Peyer's patch (tissue), 4 donors: ENCODE data around the gene KCTD2. TPM values are rescaled to one million over a fixed set of nuclear protein-coding genes. Genes with fewer than 3 reads are reported as not detected.

Experiments
- DNase-seq, 3 donors: peaks; one replicate each; pipeline ENCODE4 v3.0.0-alpha.2; 2017 to 2019
- H3K27ac ChIP-seq, 4 donors: fragments of 200-600 bp; sonication (generic); one replicate each; pipeline ENCODE4 v1.5.1; 2016 to 2019
- H3K27me3 ChIP-seq, 2 donors: fragments of 200-600 bp; sonication (generic); one replicate each; pipeline ENCODE4 v1.5.1; 2019
- H3K36me3 ChIP-seq, 3 donors: fragments of 200-600 bp; sonication (generic); one replicate each; pipeline ENCODE4 v1.5.1; 2016 to 2019
- H3K4me1 ChIP-seq, 4 donors: fragments of 200-600 bp; sonication (generic); one replicate each; pipeline ENCODE4 v1.5.1; 2016 to 2019
- H3K4me3 ChIP-seq, 4 donors: fragments of 200-600 bp; sonication (generic); 1 replicate in 3 of 4; 2 replicates in 1 of 4; pipeline ENCODE4 v1.5.1; 2016 to 2019; ENCODE audit warnings: mild to moderate bottlenecking in 1 of 4
- H3K9me3 ChIP-seq, 4 donors: fragments of 200-600 bp; sonication (generic); one replicate each; pipeline ENCODE4 v1.5.1; 2016 to 2019; ENCODE audit warnings: mild to moderate bottlenecking in 1 of 4
- POLR2A ChIP-seq, 2 donors: fragments of 450-650 bp; IDR thresholded peaks; one replicate each; pipeline ENCODE4 v1.5.1; 2017; ENCODE audit warnings: antibody characterized with exemption in 2 of 2, mild to moderate bottlenecking in 2 of 2, moderate library complexity in 2 of 2
- total RNA-seq, 4 donors: library from RNA; depleted of rRNA; stranded (reverse); fragments of >200 nt; gene quantifications; one replicate each; pipeline ENCODE4 v1.1.0, GENCODE V29; 2016
- TF ChIP-seq, protein P1 (sequence below), 6 experiments: fragments of 450-650 bp in 4 of 6; fragments of 200-600 bp in 2 of 6; sonication (generic) in 1 of 6; IDR thresholded peaks; one replicate each; pipeline ENCODE4 v1.5.1; 2017 to 2019; ENCODE audit warnings: antibody characterized with exemption in 6 of 6, mild to moderate bottlenecking in 3 of 6, moderate library complexity in 1 of 6

KCTD2 gene
- total RNA-seq, 4 donors from 2014 or later = 14.9 to 23.5 (median 20.4) TPM

GRCh38 chr17:75108193-75108592 is 61.2 kb downstream of the KCTD2 start:
- Histone ChIP-seq H3K4me1 (peaks cover 0 to 19% (median 3%) of the 10 kb centered on the region in 4 donors), H3K27me3 (no peaks in the 10 kb centered on the region), H3K9me3 (no peaks in the 10 kb centered on the region), H3K36me3 (no peaks in the 10 kb centered on the region), H3K4me3 (no peak overlapping the region), H3K27ac (no peak overlapping the region)
- DNase-seq = no peak
- no peak for TF ChIP-seq POLR2A (IDR thresholded peaks at IDR 0.05)
- TF ChIP-seq, protein P1, sequence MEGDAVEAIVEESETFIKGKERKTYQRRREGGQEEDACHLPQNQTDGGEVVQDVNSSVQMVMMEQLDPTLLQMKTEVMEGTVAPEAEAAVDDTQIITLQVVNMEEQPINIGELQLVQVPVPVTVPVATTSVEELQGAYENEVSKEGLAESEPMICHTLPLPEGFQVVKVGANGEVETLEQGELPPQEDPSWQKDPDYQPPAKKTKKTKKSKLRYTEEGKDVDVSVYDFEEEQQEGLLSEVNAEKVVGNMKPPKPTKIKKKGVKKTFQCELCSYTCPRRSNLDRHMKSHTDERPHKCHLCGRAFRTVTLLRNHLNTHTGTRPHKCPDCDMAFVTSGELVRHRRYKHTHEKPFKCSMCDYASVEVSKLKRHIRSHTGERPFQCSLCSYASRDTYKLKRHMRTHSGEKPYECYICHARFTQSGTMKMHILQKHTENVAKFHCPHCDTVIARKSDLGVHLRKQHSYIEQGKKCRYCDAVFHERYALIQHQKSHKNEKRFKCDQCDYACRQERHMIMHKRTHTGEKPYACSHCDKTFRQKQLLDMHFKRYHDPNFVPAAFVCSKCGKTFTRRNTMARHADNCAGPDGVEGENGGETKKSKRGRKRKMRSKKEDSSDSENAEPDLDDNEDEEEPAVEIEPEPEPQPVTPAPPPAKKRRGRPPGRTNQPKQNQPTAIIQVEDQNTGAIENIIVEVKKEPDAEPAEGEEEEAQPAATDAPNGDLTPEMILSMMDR (IDR thresholded peaks at IDR 0.05) = no peak

- Histone ChIP-seq H3K4me1 (peaks cover 0 to 24% (median 5%) of the 10 kb centered on the region in 4 donors), H3K36me3 (no peaks in the 10 kb centered on the region), H3K27ac (peak overlapping the region in 1 of 4 donors; percentile 87), H3K4me3 (peak overlapping the region; percentile 69 to 87 (median 78)), H3K27me3 (no peaks in the 10 kb centered on the region), H3K9me3 (no peaks in the 10 kb centered on the region)
- no peak for TF ChIP-seq POLR2A (IDR thresholded peaks at IDR 0.05)
- TF ChIP-seq, protein P1 (IDR thresholded peaks at IDR 0.05) = no peak
- no peak for DNase-seq
Observed at GRCh38 chr17:75109046-75109406, 62.0 kb downstream of the KCTD2 start.

- DNase-seq = peak; percentile 85 to 96 (median 95)
- Histone ChIP-seq H3K4me3 (peak within 1 kb of the TSS; percentile 69 to 87 (median 78)), H3K27ac (peak within 1 kb of the TSS; percentile 81 to 87 (median 84)), H3K36me3 (no peaks in the 10 kb centered on the region), H3K9me3 (no peaks in the 10 kb centered on the region), H3K4me1 (peaks cover 0 to 28% (median 6%) of the 10 kb centered on the region in 4 donors), H3K27me3 (no peaks in the 10 kb centered on the region)
- peak; percentile 85 to 88 for TF ChIP-seq POLR2A (IDR thresholded peaks at IDR 0.05)
- TF ChIP-seq, protein P1 (IDR thresholded peaks at IDR 0.05) = peak in 1 of 6 experiments; percentile 4
Observed at GRCh38 chr17:75109407-75110233, 62.6 kb downstream of the KCTD2 start, which contains the start of gene ARMC7. Gene ARMC7, plus strand, starts transcription at chr17:75109969. Its CDS starts 320 bp downstream, at chr17:75110289.

- Histone ChIP-seq H3K27me3 (no peaks in the 10 kb centered on the region), H3K9me3 (no peaks in the 10 kb centered on the region), H3K27ac (peak overlapping the region; percentile 81 to 87 (median 84)), H3K4me1 (peaks cover 0 to 36% (median 10%) of the 10 kb centered on the region in 4 donors), H3K36me3 (no peaks in the 10 kb centered on the region), H3K4me3 (peak overlapping the region; percentile 69 to 87 (median 78))
- TF ChIP-seq POLR2A (IDR thresholded peaks at IDR 0.05) = no peak
- TF ChIP-seq, protein P1 (IDR thresholded peaks at IDR 0.05) = no peak
- DNase-seq = peak in 2 of 3 donors; percentile 37 to 71
Observed at GRCh38 chr17:75110234-75110937, 63.4 kb downstream of the KCTD2 start.

DNA sequence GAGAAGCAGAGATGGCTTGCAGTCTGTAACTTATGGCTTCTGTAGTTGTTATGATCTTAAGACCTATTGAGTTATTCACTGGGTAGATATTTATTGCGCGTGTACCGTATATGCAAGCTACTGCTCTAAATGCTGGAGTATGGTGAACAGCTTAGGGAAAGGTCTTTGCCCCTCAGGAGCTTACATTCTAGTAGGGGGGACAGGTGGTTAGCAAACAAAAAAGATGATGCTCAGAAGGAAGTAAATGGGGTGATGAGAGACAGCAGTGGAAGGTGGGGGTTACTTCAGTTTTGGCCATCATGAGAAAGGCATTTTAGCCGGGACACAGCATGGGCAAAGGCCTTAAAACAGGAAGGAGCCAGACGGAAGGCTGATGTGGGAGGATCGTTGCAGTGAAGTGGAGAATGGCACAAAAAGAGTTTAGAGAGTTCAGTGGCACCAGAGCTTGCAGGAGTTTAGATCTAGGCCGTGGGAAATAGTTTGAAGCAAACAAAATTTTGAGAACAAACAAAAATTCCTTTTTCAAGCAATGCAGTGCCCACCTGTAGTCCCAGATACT is 64.8 kb downstream of the KCTD2 start:
- no peak overlapping the region for H3K4me3 ChIP-seq
- H3K27me3 ChIP-seq = no peaks in the 10 kb centered on the region
- H3K9me3 ChIP-seq = no peaks in the 10 kb centered on the region
- DNase-seq = no peak
- TF ChIP-seq, protein P1 (IDR thresholded peaks at IDR 0.05) = no peak
- TF ChIP-seq POLR2A (IDR thresholded peaks at IDR 0.05) = no peak
- H3K27ac ChIP-seq = no peak overlapping the region
- H3K4me1 ChIP-seq = peaks cover 0 to 38% (median 10%) of the 10 kb centered on the region in 4 donors
- no peaks in the 10 kb centered on the region for H3K36me3 ChIP-seq
